Kidney epithelial cell (primary cell): ENCODE data around the gene SLC7A5. TPM values are rescaled to one million over a fixed set of nuclear protein-coding genes. Genes with fewer than 3 reads are reported as not detected.

Experiments
- DNase-seq: peaks from one replicate; pipeline ENCODE4 v3.0.0-alpha.2; 2010; ENCODE audit warnings: low read depth
- H3K27me3 ChIP-seq: 2 replicates; pipeline ENCODE4 v1.6.0; 2011; ENCODE audit warnings: low read length; ENCODE audit not compliant: control insufficient read depth, insufficient read depth
- H3K36me3 ChIP-seq: 2 replicates; pipeline ENCODE4 v1.5.1; 2011; ENCODE audit warnings: low read length; ENCODE audit not compliant: control insufficient read depth, insufficient read depth
- H3K4me3 ChIP-seq: 2 replicates; pipeline ENCODE4 v1.5.1; 2011; ENCODE audit warnings: low read depth, mild to moderate bottlenecking, control low read depth, low read length
- total RNA-seq: library from RNA; depleted of rRNA; stranded (reverse); fragments of >200 nt; gene quantifications from 2 replicates; pipeline ENCODE4 v1.2.3, GENCODE V29; 2015
- TF ChIP-seq, protein P1 (sequence below): IDR thresholded peaks from 2 replicates; pipeline ENCODE4 v1.5.1; 2011; ENCODE audit warnings: mild to moderate bottlenecking, moderate library complexity, low read length, control low read depth, inconsistent platforms; ENCODE audit not compliant: insufficient read depth, poor library complexity, severe bottlenecking

The SLC7A5 gene
- total RNA-seq, 1 donor from 2014 or later: 308 TPM

DNA sequence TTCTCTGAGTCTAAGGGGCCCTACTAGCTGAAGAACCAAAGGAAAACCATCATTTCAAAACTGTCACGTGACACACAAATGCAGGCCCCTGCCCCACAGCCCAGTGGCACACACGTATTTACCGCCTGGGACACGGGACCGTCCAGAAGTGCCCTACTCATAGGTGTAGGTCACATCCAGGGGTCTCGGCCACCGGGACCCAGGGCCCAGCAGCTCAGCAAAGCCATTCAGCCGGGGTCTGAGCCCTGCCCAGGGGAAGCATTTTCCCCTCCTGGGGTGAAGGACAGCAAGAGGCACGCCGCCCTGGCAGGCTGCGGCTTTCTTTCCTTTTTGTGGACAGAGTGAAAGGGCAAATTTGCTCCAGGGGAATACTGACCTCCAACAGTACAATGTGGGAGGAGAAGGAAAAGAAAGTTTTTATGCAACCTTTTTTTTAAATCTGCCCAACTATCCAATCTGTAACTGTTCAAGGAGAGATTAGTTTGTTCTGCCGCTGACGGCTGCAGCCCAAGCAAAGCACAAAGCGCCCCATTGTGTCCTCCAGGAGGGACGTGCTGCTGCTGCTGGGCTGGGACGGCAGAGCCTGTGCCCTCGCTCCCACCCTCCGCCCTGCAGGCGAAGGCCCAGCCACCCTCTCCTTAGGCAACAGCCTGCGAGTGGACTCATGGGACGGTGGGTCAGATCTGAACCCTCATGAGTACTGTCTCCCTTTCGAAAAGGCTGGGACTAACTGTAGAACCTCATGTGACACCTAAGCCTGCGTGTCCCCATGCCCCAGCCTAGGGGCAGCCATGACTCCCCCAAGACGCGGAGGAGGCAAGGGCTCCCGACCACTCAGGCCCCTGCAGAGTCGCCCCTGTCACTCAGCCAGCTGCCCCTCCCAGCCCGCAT is 21.3 kb downstream of the SLC7A5 start:
- Histone ChIP-seq H3K36me3 (no peaks in the 10 kb centered on the region), H3K4me3 (no peak overlapping the region), H3K27me3 (no peaks in the 10 kb centered on the region)
- DNase-seq: no peak
- TF ChIP-seq, protein P1, sequence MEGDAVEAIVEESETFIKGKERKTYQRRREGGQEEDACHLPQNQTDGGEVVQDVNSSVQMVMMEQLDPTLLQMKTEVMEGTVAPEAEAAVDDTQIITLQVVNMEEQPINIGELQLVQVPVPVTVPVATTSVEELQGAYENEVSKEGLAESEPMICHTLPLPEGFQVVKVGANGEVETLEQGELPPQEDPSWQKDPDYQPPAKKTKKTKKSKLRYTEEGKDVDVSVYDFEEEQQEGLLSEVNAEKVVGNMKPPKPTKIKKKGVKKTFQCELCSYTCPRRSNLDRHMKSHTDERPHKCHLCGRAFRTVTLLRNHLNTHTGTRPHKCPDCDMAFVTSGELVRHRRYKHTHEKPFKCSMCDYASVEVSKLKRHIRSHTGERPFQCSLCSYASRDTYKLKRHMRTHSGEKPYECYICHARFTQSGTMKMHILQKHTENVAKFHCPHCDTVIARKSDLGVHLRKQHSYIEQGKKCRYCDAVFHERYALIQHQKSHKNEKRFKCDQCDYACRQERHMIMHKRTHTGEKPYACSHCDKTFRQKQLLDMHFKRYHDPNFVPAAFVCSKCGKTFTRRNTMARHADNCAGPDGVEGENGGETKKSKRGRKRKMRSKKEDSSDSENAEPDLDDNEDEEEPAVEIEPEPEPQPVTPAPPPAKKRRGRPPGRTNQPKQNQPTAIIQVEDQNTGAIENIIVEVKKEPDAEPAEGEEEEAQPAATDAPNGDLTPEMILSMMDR: no peak

DNA sequence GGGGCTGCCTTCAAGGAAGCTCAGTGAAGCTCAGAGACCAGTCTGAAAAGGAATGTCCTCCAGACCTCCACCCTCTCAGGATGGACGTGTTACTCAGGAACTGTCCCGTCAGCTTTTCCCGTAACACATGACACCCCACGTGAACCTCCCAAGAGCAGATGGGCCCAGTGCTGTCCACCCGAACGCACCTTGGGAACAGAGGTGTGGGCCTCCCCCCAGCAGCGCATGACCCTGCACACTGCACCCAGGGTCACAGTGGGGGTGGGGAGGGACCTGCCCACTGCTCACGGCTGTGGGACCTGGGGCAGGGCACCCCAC is 21.9 kb downstream of the SLC7A5 start:
- no peaks in the 10 kb centered on the region for H3K36me3 ChIP-seq

DNA sequence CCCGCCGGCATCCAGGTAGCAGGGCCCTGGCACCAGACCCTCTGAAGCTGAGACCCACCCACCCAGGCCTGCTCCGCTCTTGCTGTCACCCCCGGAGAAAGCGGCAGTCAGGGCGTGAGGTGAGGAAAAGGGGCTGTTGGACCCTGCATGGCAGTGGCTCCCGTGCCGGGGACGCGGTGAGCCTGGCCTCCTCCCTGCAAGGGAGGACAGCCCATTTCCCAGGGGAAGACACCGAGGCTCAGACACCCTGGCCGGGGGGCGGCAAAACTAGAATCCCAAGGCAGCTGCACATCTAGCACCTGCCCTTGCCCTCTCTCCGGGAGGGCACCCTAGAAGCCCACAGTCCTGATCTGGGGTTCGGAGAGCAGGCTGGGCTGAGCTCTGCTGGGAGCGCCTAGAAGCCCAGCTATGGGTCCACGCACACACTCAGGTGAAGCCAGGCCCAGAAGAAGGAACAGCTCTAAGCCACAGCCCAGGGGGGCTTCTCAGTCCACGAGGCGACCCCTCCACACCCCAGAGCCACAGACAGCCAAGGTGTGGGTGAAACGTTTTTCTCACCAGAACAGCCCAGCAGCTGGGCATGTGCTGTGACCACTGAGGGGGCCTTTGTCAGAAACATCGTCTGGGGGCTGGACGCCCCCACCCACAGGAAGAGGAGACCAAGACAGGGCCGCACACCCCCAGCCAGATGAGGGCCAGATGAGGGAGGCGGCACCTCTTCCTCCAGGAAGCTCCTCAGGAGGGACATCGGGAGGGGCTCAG is 22.4 kb downstream of the SLC7A5 start:
- DNase-seq: no peak
- H3K36me3 ChIP-seq: no peaks in the 10 kb centered on the region
- H3K27me3 ChIP-seq: no peaks in the 10 kb centered on the region
- H3K4me3 ChIP-seq: no peak overlapping the region
- TF ChIP-seq, protein P1: no peak

More for the DNA sequence above, 21.9 kb downstream of the SLC7A5 start:
- DNase-seq: no peak
- TF ChIP-seq, protein P1: no peak
- Histone ChIP-seq H3K4me3 (no peak overlapping the region), H3K27me3 (no peaks in the 10 kb centered on the region)

DNA sequence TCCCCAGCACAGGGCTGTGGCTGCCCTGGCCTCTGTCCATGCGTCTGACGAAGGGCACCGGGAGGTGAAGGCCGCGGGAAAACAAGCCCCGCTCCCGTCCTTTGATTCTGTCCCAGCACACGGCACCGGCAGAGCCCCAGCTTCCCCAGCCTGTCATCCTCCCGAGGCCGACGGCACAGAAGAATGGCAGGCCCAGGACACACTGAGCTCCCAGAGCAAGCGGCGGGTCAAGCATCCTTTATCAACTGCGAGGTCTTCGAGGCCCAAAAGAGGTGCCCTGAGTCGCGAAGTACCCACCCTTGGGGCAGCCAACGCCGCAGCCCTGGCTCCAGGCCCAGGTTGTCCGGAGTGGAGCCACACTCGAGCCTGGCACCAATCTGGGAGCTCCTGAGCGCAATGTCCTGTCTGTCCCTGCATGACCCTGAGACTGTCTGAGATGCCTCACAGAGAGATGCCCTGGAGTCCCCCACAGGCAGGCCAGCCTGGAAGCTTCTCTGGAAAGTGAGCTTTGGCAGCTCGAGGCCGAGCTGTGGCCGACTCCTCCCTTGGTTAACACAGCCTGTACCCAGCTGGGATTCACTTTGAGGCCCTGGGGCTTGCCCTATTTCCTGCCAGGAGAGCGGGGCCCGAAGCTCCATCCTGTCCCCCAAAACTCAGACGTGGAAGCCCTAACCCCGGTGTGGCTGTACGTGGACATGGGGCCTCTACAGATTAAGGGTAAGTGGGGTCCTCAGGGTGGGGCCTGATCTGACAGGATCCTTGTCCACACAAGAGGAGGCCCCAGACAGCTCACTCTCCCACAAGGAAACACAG is 23.3 kb downstream of the SLC7A5 start:
- TF ChIP-seq, protein P1: no peak
- Histone ChIP-seq H3K36me3 (no peaks in the 10 kb centered on the region), H3K27me3 (no peaks in the 10 kb centered on the region), H3K4me3 (no peak overlapping the region)
- no peak for DNase-seq

DNA sequence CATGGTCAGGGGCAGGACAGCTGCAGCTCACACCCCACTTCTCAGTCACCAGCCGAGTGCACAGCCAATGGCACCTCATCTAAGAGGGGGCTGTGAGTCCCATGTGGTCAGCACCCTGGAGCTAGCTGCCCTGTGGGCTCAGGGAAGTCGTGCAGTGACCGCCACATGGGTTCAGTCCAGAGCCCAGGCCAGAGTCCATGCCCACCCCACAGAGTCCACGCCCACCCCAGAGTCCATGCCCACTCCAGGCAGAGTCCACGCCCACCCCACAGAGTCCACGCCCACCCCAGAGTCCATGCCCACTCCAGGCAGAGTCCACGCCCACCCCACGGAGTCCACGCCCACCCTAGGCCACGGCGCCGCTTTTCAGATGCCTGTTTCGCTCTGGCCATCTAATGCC is 24.1 kb downstream of the SLC7A5 start:
- DNase-seq: no peak
- Histone ChIP-seq H3K36me3 (no peaks in the 10 kb centered on the region), H3K27me3 (no peaks in the 10 kb centered on the region), H3K4me3 (no peak overlapping the region)
- TF ChIP-seq, protein P1: no peak
